ENCODE results near the gene AHCYL2. TPM values are rescaled to one million over a fixed set of nuclear protein-coding genes. Genes with fewer than 3 reads are reported as not detected.

Gene AHCYL2
- total RNA-seq, 1 donor from 2014 or later: 106 TPM

GRCh38 chr7:129393255-129393654 lies 168.4 kb downstream of the AHCYL2 start:
- no peaks in the 10 kb centered on the region for H3K9me3 ChIP-seq
- no peaks in the 10 kb centered on the region for H3K4me1 ChIP-seq
- no peak for TF ChIP-seq CTCF (IDR thresholded peaks at IDR 0.05)
- H3K27ac ChIP-seq: no peak overlapping the region
- H3K36me3 ChIP-seq: peaks cover 40% of the 10 kb centered on the region
- H3K4me3 ChIP-seq: no peak overlapping the region
- ATAC-seq: no peak
- no peak for DNase-seq
- intact Hi-C loops (cut with DNase I): no loop called here
- H3K27me3 ChIP-seq: no peaks in the 10 kb centered on the region

GRCh38 chr7:129394101-129394500 lies 169.3 kb downstream of the AHCYL2 start:
- Histone ChIP-seq H3K27me3 (no peaks in the 10 kb centered on the region), H3K4me1 (no peaks in the 10 kb centered on the region), H3K36me3 (peaks cover 45% of the 10 kb centered on the region), H3K4me3 (no peak overlapping the region), H3K27ac (no peak overlapping the region), H3K9me3 (no peaks in the 10 kb centered on the region)
- no peak for TF ChIP-seq CTCF (IDR thresholded peaks at IDR 0.05)
- DNase-seq (no peak), ATAC-seq (no peak)
- intact Hi-C loops (cut with DNase I): no loop called here

GRCh38 chr7:129394982-129395914 lies 170.4 kb downstream of the AHCYL2 start:
- intact Hi-C loops (cut with DNase I): no loop called here
- no peak for DNase-seq
- Histone ChIP-seq H3K4me3 (no peak overlapping the region), H3K9me3 (no peaks in the 10 kb centered on the region), H3K4me1 (no peaks in the 10 kb centered on the region), H3K27ac (no peak overlapping the region), H3K36me3 (peaks cover 45% of the 10 kb centered on the region), H3K27me3 (no peaks in the 10 kb centered on the region)
- TF ChIP-seq CTCF (IDR thresholded peaks at IDR 0.05): no peak
- ATAC-seq: no peak

- intact Hi-C loops (cut with DNase I): no loop called here
- Histone ChIP-seq H3K4me3 (no peak overlapping the region), H3K4me1 (no peaks in the 10 kb centered on the region), H3K27ac (no peak overlapping the region), H3K36me3 (peaks cover 65% of the 10 kb centered on the region), H3K27me3 (no peaks in the 10 kb centered on the region), H3K9me3 (no peaks in the 10 kb centered on the region)
- DNase-seq (no peak), ATAC-seq (peak; percentile 36)
- no peak for TF ChIP-seq CTCF (IDR thresholded peaks at IDR 0.05)
Measured at GRCh38 chr7:129401228-129401966, 176.6 kb downstream of the AHCYL2 start.

- no peak overlapping the region for H3K27ac ChIP-seq
- no peak overlapping the region for H3K4me3 ChIP-seq
- DNase-seq: no peak
- intact Hi-C loops (cut with DNase I): no loop called here
- no peaks in the 10 kb centered on the region for H3K4me1 ChIP-seq
- ATAC-seq: no peak
- H3K9me3 ChIP-seq: no peaks in the 10 kb centered on the region
- peaks cover 64% of the 10 kb centered on the region for H3K36me3 ChIP-seq
- no peak for TF ChIP-seq CTCF (IDR thresholded peaks at IDR 0.05)
- H3K27me3 ChIP-seq: no peaks in the 10 kb centered on the region
Measured at GRCh38 chr7:129401967-129402860, 177.4 kb downstream of the AHCYL2 start.

Data from upper lobe of right lung (tissue), 1 donor.